Measurements from ENCODE around the gene CPSF4L. TPM values are rescaled to one million over a fixed set of nuclear protein-coding genes. Genes with fewer than 3 reads are reported as not detected.

Gene CPSF4L
- total and polyA plus RNA-seq, 2 of the 13 experiments (the other 11 are each of a cell fraction or from before 2014, with no cell fraction given), result 0.73 to 1.6 TPM

DNA sequence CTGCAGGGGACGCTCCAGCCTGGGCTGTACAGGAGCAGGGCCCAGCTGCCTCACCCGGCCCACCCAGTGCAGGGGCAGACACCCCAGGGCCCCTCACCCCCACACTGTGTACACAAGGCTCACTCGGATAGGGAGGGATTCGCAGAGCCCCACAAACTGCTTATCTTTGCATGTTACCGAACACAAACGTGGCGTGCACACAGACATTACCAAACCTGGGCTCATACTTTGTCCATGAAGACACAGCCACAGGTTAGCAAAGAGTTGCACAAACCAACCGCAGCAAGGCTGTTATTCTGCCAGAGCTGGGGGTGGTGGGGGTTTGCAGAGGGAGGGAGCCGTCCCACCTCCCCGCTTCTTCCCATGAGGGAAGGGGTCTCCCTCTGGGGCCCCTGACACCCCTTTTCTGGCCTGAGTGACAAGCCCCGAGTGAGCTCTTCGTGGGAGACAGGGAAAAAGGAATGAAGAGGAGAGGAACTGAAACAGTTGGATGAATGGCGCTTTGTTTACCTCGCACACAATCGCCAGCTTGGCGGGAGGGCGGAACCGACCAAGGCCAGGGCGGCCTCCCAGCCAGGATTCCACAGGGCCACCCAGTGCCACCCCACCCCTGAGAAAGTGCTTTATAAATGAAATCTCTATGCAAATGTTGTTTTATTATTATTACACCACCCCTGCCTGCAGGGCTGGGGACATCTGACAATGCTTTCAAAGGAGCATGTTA, 434 bp upstream of the CPSF4L start (continued):
- TF ChIP-seq, protein P1, sequence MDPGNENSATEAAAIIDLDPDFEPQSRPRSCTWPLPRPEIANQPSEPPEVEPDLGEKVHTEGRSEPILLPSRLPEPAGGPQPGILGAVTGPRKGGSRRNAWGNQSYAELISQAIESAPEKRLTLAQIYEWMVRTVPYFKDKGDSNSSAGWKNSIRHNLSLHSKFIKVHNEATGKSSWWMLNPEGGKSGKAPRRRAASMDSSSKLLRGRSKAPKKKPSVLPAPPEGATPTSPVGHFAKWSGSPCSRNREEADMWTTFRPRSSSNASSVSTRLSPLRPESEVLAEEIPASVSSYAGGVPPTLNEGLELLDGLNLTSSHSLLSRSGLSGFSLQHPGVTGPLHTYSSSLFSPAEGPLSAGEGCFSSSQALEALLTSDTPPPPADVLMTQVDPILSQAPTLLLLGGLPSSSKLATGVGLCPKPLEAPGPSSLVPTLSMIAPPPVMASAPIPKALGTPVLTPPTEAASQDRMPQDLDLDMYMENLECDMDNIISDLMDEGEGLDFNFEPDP (CRISPR knock-in tag; conservative IDR thresholded peaks at IDR 0.05), result no peak
- TF ChIP-seq PLRG1 (conservative IDR thresholded peaks at IDR 0.05) (no peak), NCOA5 (CRISPR knock-in tag; IDR thresholded peaks at IDR 0.05) (no peak), ZNF382 (CRISPR knock-in tag; IDR thresholded peaks at IDR 0.05; ENCODE audit: borderline replicate concordance) (no peak), ZNF350 (CRISPR knock-in tag; IDR thresholded peaks at IDR 0.05; ENCODE audit: borderline replicate concordance, low read depth) (peak; percentile 95; the same call in 1 of the 2 replicates), ZNF205 (CRISPR knock-in tag; IDR thresholded peaks at IDR 0.05) (no peak), ZNF660 (CRISPR knock-in tag; IDR thresholded peaks at IDR 0.05; ENCODE audit: borderline replicate concordance, low read depth) (no peak), MYNN (CRISPR knock-in tag; IDR thresholded peaks at IDR 0.05; ENCODE audit: low read depth) (no peak), ZNF572 (CRISPR knock-in tag; IDR thresholded peaks at IDR 0.05) (no peak), ZNF605 (CRISPR knock-in tag; IDR thresholded peaks at IDR 0.05) (peak; percentile 60; the same call in 1 of the 2 replicates), ZNF282 (IDR thresholded peaks at IDR 0.05; ENCODE audit: partially characterized antibody) (no peak), ZBTB42 (CRISPR knock-in tag; IDR thresholded peaks at IDR 0.05) (no peak; the same call in 1 of the 2 replicates), SETDB1 (CRISPR knock-in tag; IDR thresholded peaks at IDR 0.05; ENCODE audit: borderline replicate concordance) (no peak), KAT2B (IDR thresholded peaks at IDR 0.05; ENCODE audit: borderline replicate concordance, low read depth, low read length) (no peak)
- TF ChIP-seq, protein P2, sequence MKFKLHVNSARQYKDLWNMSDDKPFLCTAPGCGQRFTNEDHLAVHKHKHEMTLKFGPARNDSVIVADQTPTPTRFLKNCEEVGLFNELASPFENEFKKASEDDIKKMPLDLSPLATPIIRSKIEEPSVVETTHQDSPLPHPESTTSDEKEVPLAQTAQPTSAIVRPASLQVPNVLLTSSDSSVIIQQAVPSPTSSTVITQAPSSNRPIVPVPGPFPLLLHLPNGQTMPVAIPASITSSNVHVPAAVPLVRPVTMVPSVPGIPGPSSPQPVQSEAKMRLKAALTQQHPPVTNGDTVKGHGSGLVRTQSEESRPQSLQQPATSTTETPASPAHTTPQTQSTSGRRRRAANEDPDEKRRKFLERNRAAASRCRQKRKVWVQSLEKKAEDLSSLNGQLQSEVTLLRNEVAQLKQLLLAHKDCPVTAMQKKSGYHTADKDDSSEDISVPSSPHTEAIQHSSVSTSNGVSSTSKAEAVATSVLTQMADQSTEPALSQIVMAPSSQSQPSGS (CRISPR knock-in tag; IDR thresholded peaks at IDR 0.05), result peak; percentile 40; the same call in 1 of the 2 replicates
- TF ChIP-seq, protein P3, sequence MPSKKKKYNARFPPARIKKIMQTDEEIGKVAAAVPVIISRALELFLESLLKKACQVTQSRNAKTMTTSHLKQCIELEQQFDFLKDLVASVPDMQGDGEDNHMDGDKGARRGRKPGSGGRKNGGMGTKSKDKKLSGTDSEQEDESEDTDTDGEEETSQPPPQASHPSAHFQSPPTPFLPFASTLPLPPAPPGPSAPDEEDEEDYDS (CRISPR knock-in tag; IDR thresholded peaks at IDR 0.05), result no peak; the same call in none of the 2 replicates
- TF ChIP-seq, protein P4, sequence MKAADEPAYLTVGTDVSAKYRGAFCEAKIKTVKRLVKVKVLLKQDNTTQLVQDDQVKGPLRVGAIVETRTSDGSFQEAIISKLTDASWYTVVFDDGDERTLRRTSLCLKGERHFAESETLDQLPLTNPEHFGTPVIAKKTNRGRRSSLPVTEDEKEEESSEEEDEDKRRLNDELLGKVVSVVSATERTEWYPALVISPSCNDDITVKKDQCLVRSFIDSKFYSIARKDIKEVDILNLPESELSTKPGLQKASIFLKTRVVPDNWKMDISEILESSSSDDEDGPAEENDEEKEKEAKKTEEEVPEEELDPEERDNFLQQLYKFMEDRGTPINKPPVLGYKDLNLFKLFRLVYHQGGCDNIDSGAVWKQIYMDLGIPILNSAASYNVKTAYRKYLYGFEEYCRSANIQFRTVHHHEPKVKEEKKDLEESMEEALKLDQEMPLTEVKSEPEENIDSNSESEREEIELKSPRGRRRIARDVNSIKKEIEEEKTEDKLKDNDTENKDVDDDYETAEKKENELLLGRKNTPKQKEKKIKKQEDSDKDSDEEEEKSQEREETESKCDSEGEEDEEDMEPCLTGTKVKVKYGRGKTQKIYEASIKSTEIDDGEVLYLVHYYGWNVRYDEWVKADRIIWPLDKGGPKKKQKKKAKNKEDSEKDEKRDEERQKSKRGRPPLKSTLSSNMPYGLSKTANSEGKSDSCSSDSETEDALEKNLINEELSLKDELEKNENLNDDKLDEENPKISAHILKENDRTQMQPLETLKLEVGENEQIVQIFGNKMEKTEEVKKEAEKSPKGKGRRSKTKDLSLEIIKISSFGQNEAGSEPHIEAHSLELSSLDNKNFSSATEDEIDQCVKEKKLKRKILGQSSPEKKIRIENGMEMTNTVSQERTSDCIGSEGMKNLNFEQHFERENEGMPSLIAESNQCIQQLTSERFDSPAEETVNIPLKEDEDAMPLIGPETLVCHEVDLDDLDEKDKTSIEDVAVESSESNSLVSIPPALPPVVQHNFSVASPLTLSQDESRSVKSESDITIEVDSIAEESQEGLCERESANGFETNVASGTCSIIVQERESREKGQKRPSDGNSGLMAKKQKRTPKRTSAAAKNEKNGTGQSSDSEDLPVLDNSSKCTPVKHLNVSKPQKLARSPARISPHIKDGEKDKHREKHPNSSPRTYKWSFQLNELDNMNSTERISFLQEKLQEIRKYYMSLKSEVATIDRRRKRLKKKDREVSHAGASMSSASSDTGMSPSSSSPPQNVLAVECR (CRISPR knock-in tag; IDR thresholded peaks at IDR 0.05; ENCODE audit: borderline replicate concordance), result peak; percentile 57; the same call in 1 of the 2 replicates
- TF ChIP-seq, protein P5, sequence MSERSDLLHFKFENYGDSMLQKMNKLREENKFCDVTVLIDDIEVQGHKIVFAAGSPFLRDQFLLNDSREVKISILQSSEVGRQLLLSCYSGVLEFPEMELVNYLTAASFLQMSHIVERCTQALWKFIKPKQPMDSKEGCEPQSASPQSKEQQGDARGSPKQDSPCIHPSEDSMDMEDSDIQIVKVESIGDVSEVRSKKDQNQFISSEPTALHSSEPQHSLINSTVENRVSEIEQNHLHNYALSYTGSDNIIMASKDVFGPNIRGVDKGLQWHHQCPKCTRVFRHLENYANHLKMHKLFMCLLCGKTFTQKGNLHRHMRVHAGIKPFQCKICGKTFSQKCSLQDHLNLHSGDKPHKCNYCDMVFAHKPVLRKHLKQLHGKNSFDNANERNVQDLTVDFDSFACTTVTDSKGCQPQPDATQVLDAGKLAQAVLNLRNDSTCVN (CRISPR knock-in tag; IDR thresholded peaks at IDR 0.05; ENCODE audit: borderline replicate concordance), result no peak
- TF ChIP-seq, protein P6, sequence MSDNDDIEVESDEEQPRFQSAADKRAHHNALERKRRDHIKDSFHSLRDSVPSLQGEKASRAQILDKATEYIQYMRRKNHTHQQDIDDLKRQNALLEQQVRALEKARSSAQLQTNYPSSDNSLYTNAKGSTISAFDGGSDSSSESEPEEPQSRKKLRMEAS (IDR thresholded peaks at IDR 0.05), result peak; percentile 86

Data from HepG2 (cell line).